Activated CD4-positive, alpha-beta T cell treated with anti-CD3 and anti-CD28 coated beads for 48 hours (primary cell): ENCODE results near the gene HABP4.

Experiments used
- DNase-seq: peaks from one replicate; pipeline ENCODE4 v3.0.0-alpha.2; 2020

Gene HABP4, protein sequence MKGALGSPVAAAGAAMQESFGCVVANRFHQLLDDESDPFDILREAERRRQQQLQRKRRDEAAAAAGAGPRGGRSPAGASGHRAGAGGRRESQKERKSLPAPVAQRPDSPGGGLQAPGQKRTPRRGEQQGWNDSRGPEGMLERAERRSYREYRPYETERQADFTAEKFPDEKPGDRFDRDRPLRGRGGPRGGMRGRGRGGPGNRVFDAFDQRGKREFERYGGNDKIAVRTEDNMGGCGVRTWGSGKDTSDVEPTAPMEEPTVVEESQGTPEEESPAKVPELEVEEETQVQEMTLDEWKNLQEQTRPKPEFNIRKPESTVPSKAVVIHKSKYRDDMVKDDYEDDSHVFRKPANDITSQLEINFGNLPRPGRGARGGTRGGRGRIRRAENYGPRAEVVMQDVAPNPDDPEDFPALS

DNA sequence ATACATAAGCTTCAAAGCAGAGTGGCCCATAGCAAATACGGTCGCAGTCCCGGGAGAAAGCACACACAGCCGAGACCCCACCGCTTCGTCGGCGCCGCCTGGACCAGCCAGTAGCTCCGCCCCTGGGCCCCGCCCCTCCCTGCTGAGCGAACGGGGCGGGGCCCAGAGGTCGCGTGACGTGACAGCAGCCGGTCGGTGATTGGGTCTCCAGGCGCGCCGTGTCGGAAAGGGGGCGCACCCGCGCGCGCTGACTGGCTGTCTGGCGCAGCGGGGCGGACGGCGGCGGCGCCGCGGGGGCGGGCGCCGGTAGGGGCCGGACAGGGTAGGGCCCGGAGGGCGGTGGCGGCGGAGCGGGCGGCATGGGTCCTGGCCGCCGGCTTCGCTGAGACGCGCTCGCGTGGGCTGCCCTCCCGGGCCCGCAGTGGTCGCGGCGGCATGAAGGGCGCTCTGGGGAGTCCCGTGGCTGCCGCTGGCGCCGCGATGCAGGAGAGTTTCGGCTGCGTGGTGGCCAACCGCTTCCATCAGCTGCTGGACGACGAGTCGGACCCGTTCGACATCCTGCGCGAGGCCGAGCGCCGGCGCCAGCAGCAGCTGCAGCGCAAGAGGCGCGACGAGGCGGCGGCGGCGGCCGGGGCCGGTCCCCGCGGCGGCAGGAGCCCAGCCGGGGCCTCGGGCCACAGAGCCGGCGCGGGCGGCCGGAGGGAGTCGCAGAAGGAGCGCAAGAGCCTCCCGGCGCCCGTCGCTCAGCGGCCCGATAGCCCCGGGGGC is at the start of gene HABP4:
HABP4 (plus strand) TSS at position 325 of the 768 bp plus-strand sequence; CDS start at position 436, 111 bp downstream.
- peak; percentile 97 for DNase-seq

- no peak for DNase-seq
Observed at GRCh38 chr9:96408409-96409280, 41.3 kb upstream of the HABP4 start.

GRCh38 chr9:96411129-96411838 is 38.7 kb upstream of the HABP4 start:
- no peak for DNase-seq

DNA sequence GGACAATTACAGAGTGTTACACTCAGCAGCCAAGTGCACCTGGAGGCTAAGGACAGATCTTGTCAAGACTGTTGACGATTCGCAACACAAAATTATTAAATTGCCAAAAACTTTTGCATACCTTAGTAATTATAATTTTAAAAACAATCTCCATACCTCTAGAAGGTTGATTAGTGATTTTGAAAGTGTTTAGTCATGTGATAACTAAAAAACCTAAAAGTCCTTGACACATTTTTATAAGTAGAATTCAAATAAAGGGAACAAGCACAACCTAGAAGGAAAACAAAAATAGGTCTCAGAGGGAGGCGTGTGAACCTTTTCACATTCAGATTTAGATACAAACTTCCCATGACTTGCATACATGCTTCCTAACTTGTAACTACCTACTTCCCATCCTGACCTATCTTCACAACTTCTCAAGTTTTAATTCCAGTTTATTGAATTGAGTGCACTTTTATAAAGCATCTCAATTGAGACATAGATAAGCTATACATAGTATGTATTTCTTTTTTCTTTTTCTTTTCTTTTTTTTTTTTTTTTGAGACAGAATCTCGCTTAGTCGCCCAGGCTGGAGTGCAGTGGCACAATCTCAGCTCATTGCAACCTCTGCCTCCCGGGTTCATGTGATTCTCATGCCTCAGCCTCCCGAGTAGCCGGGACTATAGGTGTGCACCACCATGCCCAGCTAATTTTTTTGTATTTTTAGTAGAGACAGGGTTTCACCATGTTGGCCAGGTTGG is 37.6 kb upstream of the HABP4 start:
- no peak for DNase-seq

- no peak for DNase-seq
Observed at GRCh38 chr9:96413302-96414221, 36.4 kb upstream of the HABP4 start.

DNA sequence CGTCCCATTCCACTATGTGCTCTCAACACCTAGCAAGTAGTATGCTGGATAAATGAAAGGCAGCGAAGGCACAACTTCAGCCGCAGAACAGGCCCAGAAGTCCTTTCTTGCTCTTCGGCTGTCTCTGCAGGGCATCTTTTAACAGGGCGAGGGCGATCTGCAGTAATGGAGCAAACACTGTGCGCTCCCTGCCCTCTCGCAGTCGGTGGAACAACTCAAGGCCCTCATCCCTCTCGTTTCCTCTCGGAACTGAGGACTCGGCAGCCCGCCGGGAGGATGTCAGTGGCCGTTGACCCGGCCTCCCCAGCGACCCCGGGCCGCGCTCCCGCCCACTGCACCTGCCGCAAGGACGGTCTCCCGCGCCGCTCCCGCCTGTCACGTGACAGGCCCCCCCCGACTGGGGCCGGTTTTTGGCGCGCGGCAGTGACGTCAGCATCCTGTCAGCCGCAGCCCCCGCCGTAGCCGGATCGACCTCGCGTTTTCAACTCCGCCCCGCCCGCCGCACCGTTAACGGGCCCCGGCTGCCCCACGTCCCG is 32.9 kb upstream of the HABP4 start:
- DNase-seq, result peak; percentile 94

- DNase-seq, result peak; percentile 55
Observed at GRCh38 chr9:96417661-96418082, 32.3 kb upstream of the HABP4 start.

GRCh38 chr9:96418083-96418919 is 31.7 kb upstream of the HABP4 start, which contains the start of gene ZNF367:
TSS of gene ZNF367 (minus strand) at chr9:96418370. CDS start at chr9:96418032, 338 bp downstream.
- peak; percentile 96 for DNase-seq

- DNase-seq, result peak; percentile 67
Observed at GRCh38 chr9:96418920-96419690, 30.9 kb upstream of the HABP4 start.

GRCh38 chr9:96419691-96419969 is 30.3 kb upstream of the HABP4 start:
- no peak for DNase-seq

GRCh38 chr9:96420468-96421219 is 29.3 kb upstream of the HABP4 start:
- DNase-seq, result peak; percentile 33

DNA sequence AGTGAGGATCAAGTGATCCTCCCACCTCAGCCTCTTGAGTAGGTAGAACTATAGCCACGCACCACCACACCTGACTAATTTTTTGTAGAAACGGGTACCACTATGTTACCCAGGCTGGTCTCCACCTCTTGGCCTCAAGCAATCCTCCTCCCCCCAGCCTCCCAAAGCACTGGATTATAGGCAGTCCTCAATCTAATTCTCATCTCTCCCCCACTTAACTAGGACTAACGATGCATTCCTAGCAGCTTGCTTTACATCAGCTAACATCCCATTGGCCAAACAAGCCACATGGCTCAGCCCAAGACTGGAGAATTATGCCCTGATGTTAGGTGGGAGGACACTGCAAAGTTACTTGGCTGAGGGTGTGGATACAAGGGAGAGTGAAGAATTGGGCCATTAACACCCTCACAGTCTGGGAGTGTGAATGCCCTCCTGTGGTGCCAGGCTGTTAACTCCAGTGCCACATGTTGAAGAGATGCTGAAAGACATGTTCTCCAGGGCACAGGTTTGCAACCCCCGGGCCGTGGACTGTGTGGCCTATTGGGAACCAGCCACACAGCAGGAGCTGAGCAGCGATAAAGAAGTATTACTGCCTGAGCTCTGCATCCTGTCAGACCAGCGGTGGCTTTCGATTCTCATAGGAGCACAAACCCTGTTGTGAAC is 26.5 kb upstream of the HABP4 start:
- no peak for DNase-seq

DNA sequence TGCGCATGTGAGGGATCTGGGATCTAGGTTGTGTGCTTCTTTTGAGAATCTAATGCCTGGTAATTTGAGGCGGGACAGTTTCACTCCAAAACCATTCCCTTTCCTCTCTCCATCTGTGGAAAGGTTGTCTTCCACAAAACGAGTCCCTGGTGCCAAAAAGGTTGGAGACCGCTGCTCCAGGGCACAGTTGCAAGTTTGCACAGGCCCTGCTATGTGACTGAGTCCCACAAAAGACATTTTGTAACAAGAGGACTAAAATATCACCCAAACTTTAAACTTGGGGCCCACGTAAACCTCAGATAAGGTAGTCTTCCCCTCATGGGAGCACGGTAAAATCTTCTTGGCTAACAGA is 26.0 kb upstream of the HABP4 start:
- DNase-seq, result no peak

- DNase-seq, result no peak
Observed at GRCh38 chr9:96425500-96426169, 24.3 kb upstream of the HABP4 start.

GRCh38 chr9:96429732-96430131 is 20.2 kb upstream of the HABP4 start:
- no peak for DNase-seq

- no peak for DNase-seq
Observed at GRCh38 chr9:96430377-96430776, 19.6 kb upstream of the HABP4 start.

DNA sequence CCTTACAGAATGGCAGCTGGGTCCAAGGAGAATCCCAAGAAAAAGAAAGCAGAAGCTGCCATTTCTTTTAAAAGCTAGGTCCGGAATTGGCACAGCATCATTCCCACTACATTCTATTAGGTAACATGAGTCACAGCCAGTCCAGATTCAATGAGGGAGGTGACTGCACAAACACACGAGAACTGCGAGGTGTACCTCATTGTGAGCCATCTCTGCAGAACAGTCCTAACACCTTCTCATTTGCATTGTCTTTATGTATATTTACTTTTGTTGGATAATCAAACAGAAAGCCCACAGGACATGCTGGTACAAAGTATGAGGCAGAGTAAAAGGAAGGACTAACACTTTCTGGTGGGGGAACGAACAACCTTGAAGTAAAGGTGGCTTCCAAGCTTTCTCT is 14.6 kb upstream of the HABP4 start:
- no peak for DNase-seq
